Activated naive CD4-positive, alpha-beta T cell treated with anti-CD3 and anti-CD28 coated beads, Interleukin-2, amount 50 U/mL, for 16 hours (primary cell): Measurements from ENCODE around the gene RIN3.

Experiments used
- DNase-seq: peaks from one replicate; pipeline ENCODE4 v3.0.0-alpha.2; 2020

Gene RIN3

GRCh38 chr14:92556863-92557543 is 43.4 kb downstream of the RIN3 start:
- DNase-seq, result no peak

DNA sequence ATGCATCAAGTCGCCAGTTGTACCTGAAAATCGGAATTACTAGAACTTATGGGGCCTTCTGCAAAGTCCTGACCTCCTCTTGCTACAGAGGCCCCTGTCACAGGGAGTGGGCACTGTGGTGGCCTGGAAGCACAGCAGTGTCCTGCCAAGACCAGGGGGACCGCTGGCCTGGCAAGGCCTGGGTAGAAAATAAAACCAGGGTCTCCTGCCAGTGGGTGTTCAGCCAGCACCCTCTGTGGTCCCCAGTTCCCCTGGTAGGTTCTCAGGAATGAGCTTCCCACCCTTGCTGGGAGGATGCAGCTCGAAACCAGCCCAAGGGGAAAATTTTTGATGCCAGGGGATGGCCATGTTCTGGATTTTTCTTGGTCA is 43.9 kb downstream of the RIN3 start:
- no peak for DNase-seq

GRCh38 chr14:92558319-92558718 is 44.7 kb downstream of the RIN3 start:
- DNase-seq, result no peak

DNA sequence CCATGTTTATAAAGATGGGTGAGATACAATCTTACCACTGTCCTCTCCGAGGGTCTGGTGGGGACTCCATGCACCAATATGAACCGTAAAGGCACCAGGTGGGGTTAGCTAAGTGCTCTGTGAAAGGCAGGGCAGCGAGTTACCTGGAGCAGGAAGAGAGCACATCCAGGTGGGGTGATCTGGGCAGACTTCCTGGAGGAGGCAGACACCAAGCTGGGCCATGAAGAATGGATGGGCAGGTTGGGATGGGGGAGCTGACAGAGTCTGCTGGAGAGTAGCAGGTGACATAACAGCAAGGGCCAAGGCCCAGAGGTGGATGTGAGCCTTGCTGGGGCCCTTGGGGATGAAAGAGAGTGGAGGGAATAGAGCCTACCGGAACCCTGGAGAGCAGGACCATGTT is 45.9 kb downstream of the RIN3 start:
- no peak for DNase-seq

GRCh38 chr14:92560106-92560865 is 46.7 kb downstream of the RIN3 start:
- peak; percentile 54 for DNase-seq

GRCh38 chr14:92561906-92562479 is 48.4 kb downstream of the RIN3 start:
- DNase-seq, result no peak

DNA sequence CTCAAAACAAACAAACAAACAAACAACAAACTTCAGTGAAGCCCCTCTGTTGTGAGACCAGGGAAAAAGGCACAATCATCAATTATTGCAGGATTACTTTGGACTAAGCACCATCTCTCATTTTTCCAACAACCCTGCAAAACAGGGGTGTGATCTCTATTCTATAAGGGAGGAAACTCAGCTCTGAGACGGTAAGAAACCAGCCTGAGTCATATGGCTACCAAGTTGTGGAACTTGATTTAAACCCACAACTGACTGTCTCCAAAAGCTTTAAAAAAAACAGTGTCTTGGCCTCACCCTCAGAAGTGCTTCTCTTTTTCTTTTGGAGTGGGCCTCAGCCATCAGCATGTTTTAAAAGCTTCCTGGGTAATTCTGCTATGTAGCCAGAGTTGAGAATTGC is 49.8 kb downstream of the RIN3 start:
- no peak for DNase-seq

GRCh38 chr14:92563765-92564285 is 50.2 kb downstream of the RIN3 start:
- no peak for DNase-seq

DNA sequence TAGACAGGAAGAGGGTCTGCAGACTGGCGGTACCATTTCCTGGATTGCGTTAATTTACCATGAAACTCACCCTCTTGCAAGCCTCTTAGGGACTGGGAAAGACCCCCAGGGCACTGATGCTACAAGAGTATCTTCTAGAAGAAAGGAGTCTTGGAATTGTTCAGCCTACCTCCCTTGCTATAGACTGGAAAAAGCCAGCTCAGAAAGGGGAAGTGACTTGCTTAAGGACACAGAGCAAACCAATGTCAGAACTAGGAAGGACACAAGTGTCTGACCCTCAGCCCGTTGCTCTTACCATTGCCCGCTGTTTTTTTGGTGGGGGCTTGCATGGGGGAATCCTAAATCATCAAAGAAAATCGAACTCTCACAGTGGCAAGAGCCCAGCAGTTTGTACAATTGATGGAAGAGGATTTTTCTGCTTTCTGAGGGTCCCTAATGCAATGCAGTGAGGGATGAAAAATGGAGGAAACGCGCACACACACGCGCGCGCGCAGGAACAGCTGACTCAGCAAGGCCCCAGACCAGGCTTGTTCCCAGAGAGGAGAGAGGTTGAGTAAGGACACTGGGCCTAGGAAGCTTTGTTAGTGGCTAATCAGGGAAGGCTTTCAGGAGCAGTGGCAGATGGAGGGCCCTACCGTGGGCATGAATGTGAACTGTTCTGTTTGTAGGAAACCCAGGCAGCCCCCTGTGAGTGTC is 50.9 kb downstream of the RIN3 start:
- DNase-seq, result no peak

DNA sequence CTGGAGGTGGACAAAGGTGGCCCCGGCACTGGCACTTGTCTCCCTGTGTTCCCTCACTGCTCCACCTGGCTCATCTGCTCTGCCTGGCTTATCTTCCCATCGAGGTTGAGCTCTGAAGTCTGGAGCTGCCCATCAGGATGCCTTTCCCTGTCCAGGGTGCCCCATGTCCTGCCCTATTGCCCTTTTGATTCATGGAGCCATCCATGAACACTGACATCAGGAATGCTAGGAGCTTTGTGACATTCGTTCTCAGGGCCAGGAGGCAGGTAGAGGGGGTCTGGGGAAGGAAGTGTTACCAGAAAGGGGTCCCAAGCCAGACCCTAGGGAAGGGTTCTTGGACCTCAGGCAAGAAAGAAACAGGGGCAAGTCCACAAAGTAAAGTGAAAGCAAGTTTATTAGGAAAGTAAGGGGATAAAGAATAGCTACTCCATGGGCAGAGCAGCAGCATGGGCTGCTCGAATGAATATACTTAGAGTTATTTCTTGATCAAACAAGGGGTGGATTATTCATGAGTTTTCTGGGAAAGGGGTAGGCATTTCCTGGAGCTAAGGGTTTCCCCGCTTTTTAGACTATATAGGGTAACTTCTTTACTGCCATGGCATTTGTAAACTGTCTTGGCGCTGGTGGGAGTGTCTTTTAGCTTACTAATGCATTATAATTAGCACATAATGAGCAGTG is 51.6 kb downstream of the RIN3 start:
- no peak for DNase-seq

GRCh38 chr14:92565718-92566115 is 52.1 kb downstream of the RIN3 start:
- DNase-seq, result no peak

GRCh38 chr14:92567173-92567725 is 53.7 kb downstream of the RIN3 start:
- no peak for DNase-seq

DNA sequence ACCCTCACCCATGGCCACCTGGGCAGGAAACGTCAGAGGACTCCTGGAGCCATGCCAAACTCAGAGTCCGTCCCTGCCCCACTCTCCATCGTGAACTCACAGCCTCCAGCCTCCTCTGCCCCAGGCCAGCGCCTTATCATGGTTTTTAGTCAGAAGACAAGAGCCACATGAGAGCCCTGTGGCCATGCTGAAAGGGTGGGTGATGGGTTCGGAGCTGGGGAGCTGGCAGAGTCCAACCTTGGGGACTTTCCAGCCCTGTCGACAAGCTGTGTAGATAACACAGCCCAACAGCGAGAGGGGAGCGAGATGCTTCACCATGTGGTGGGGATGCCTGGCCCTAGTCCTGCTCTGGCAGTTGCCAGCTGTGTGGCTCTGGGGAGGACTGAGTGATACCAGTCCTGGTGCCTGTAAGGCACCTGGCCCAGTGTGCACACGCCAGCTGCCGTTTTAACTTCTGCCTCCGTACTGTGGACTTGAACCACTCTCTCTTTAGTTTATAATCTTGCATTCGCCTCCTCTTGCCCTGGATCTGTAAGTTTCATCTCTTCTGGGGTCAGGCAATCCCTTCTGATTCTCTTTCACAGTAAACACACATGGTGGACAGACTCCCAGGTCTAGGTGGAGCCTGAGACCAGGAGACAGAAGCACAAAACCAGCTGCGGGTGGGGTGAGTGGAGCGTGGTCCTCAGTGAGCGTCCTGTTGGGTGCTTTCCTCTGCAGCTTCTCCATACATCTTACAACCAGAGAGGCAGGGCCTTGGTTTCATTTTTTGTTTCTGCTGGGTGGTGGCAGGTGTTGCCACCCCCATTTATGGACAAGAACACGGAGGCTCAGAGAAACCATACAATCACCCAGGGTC is 55.3 kb downstream of the RIN3 start:
- no peak for DNase-seq

DNA sequence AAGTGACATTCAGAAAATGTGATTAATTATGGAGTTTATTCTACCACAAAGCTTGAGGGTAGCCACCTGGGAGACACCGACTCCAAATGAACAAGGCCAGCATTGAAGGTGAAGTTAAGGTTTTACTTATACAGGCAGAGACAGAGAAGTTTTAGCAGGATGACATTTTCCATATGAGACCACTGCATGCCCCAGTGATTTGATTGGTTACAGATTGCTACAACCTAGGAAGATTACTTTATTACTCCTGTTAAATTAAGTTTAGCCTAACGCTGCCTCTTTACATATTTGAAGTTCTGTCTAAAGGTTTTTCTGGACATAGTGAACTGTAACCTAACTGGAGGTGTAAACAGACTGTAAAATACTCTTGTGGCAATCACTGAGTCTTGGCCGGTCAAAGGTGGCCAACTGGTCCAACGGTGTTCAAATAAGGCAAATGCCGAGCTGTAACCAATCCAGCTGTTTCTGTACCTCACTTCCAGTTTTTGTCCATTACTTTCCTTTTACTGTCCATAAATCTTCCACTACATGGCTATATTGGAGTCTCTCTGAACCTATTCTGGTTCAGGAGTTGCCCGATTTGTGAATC is 57.2 kb downstream of the RIN3 start:
- no peak for DNase-seq

- DNase-seq, result no peak
Observed at GRCh38 chr14:92572050-92572449, 58.5 kb downstream of the RIN3 start.

GRCh38 chr14:92573761-92574498 is 60.3 kb downstream of the RIN3 start:
- DNase-seq, result no peak

DNA sequence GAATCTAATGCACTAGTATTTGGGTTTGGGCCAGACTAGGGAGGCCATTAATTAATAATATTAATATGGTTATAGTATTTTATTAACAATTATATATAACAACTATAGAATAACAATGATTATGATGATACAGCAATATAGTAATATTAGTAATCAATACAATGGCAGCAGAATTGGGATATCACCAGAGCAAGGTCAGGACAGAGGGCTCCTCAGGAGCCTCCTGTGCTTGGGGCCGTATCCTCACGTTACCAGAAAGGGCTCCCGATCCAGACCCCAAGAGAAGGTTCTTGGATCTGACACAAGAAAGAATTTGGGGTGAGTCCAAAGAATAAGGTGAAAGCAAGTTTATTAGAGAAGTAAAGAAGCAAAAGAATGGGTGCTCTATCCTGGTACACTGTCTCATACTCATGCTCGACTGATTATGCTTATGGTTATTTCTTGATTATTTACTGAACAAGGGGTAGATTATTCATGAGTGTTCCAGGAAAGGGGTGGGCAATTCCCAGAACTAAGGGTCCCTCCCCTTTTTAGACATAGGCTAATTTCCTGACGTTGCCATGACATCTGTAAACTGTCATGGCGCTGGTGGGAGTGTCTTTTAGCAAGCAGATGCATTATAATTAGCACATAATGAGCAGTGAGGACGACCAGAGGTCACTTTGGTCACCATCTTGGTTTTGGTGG is 61.6 kb downstream of the RIN3 start:
- DNase-seq, result no peak

GRCh38 chr14:92575748-92576303 is 62.2 kb downstream of the RIN3 start:
- DNase-seq, result no peak

- no peak for DNase-seq
Observed at GRCh38 chr14:92577321-92577742, 63.8 kb downstream of the RIN3 start.
